ENCODE results near the gene CRLF1.

DNA sequence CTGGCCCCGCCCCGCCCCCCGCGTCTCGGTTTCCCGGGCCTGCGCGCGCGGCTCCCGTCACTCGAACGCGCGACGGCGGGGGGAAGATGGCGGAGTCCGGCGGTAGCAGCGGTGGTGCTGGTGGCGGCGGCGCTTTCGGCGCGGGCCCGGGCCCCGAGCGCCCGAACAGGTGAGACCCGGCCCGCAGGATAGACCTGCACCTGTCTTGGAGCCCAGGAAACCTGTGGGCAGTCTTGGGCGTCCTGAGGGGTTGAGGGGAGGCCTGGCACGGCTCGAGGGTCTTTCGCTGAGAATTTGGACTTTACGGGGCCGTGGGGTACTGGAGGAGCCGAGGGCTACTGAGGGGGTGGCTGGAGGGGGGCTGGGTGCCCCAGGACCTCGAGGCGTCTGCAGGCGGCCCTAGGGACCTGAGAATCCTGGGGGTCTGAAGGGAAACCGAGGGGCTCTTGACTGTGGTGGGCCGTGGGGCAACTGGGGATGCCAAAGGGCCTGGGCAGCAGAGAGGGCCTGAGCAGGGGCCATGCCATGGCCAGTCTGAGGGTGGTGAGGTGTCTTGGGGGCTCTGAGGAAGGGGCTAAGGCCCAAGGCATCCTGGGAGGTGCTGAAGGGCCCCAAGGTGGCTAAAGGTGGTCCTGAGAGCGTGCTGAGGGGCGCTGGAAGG lies 30.5 kb upstream of the CRLF1 start, which contains the start of gene KLHL26:
- TF ChIP-seq RFX5 (IDR thresholded peaks at IDR 0.05), result no peak
- TF ChIP-seq, protein P1, sequence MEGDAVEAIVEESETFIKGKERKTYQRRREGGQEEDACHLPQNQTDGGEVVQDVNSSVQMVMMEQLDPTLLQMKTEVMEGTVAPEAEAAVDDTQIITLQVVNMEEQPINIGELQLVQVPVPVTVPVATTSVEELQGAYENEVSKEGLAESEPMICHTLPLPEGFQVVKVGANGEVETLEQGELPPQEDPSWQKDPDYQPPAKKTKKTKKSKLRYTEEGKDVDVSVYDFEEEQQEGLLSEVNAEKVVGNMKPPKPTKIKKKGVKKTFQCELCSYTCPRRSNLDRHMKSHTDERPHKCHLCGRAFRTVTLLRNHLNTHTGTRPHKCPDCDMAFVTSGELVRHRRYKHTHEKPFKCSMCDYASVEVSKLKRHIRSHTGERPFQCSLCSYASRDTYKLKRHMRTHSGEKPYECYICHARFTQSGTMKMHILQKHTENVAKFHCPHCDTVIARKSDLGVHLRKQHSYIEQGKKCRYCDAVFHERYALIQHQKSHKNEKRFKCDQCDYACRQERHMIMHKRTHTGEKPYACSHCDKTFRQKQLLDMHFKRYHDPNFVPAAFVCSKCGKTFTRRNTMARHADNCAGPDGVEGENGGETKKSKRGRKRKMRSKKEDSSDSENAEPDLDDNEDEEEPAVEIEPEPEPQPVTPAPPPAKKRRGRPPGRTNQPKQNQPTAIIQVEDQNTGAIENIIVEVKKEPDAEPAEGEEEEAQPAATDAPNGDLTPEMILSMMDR (IDR thresholded peaks at IDR 0.05), result no peak
